Testis (tissue), 3 donors: Measurements from ENCODE around the gene NFIB. TPM values are rescaled to one million over a fixed set of nuclear protein-coding genes. Genes with fewer than 3 reads are reported as not detected.

ENCODE experiments used
- DNase-seq: peaks from one replicate; pipeline ENCODE4 v3.0.0-alpha.2; 2019
- H3K27ac ChIP-seq, 2 donors: fragments of 200-600 bp; sonication (generic); one replicate each; pipeline ENCODE4 v1.5.1; 2019
- H3K27me3 ChIP-seq: fragments of 200-600 bp; sonication (generic); one replicate; pipeline ENCODE4 v1.5.1; 2019
- H3K36me3 ChIP-seq: fragments of 200-600 bp; sonication (generic); one replicate; pipeline ENCODE4 v1.5.1; 2017; ENCODE audit warnings: low read depth; ENCODE audit errors: missing control alignments
- H3K4me1 ChIP-seq: fragments of 200-600 bp; sonication (generic); one replicate; pipeline ENCODE4 v1.5.1; 2019
- H3K4me3 ChIP-seq, 2 donors: fragments of 200-600 bp; sonication (generic); one replicate each; pipeline ENCODE4 v1.5.1; 2017 to 2019
- H3K9me3 ChIP-seq: fragments of 200-600 bp; sonication (generic); one replicate; pipeline ENCODE4 v1.5.1; 2017
- POLR2A ChIP-seq: fragments of 450-650 bp; IDR thresholded peaks from one replicate; pipeline ENCODE4 v1.6.1; 2017; ENCODE audit warnings: antibody characterized with exemption, mild to moderate bottlenecking, moderate library complexity
- WGBS, 2 donors: methylation state at CpG; one replicate each; pipeline ENCODE4 v1.1.5; 2018; 5-methylcytosine and 5-hydroxymethylcytosine counted together
- intact Hi-C: fragments of 100-400 bp; cut with DNase I; formaldehyde crosslinking; loops from one replicate; pipeline ENCODE4 v1.15.1; 2023; ENCODE audit warnings: low total_unique reads
- polyA plus RNA-seq: library from polyadenylated mRNA; stranded (reverse); fragments of 350-450 nt; fragmentation: Illumina TruSeq; extraction: RNeasy Lipid Tissue Mini Kit (QIAGEN cat#74804); gene quantifications from one replicate; pipeline ENCODE4 v1.2.3, GENCODE V29; 2014; ENCODE audit warnings: low read depth, low replicate concordance; ENCODE audit not compliant: insufficient read depth
- total RNA-seq, 2 donors: library from RNA; depleted of rRNA; stranded (reverse); fragments of >200 nt; gene quantifications; one replicate each; pipeline ENCODE4 v1.2.3, GENCODE V29; 2016
- TF ChIP-seq, protein P1 (sequence below), 3 experiments: fragments of 450-650 bp in 2 of 3; fragments of 200-600 bp in 1 of 3; sonication (generic) in 1 of 3; IDR thresholded peaks; one replicate each; pipeline ENCODE4 v1.5.1; 2016 to 2019; ENCODE audit warnings: antibody characterized with exemption in 3 of 3, mild to moderate bottlenecking in 2 of 3, moderate library complexity in 1 of 3

NFIB gene
- total and polyA plus RNA-seq, 3 donors from 2014 or later = 8.4 to 34.7 (median 23.1) TPM

DNA sequence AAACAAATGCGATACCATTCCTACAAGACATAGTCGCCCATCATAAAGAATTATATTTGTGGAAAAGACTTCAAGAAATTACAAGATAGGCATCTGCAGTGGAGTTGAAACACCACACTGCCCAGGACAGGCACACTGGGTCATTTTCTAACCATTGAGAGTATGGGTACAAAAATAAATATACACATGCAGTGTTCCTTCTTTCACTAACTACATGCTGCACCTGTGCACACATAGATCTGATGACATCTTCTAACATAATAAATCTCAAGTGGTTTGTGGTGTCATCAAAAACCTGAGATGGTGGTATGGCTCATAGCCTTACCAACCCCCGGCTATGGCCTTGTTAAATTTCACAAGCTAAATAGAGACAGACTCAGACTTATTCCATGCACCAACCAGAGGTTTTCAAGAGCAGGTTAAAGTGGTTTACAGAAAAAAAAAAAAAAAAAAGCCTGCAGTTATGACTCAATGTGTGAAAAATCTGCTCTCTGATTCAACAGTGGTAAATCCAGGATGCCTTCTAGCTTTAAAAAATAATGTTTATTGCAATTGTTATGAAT lies 12.4 kb upstream of the NFIB start:
- no peak overlapping the region for H3K27ac ChIP-seq
- intact Hi-C loops = no loop called here
- no peak for DNase-seq
- H3K9me3 ChIP-seq = no peaks in the 10 kb centered on the region
- no peak for TF ChIP-seq POLR2A
- TF ChIP-seq, protein P1, sequence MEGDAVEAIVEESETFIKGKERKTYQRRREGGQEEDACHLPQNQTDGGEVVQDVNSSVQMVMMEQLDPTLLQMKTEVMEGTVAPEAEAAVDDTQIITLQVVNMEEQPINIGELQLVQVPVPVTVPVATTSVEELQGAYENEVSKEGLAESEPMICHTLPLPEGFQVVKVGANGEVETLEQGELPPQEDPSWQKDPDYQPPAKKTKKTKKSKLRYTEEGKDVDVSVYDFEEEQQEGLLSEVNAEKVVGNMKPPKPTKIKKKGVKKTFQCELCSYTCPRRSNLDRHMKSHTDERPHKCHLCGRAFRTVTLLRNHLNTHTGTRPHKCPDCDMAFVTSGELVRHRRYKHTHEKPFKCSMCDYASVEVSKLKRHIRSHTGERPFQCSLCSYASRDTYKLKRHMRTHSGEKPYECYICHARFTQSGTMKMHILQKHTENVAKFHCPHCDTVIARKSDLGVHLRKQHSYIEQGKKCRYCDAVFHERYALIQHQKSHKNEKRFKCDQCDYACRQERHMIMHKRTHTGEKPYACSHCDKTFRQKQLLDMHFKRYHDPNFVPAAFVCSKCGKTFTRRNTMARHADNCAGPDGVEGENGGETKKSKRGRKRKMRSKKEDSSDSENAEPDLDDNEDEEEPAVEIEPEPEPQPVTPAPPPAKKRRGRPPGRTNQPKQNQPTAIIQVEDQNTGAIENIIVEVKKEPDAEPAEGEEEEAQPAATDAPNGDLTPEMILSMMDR (IDR thresholded peaks at IDR 0.05) = no peak
- H3K4me3 ChIP-seq = no peak overlapping the region
- no peaks in the 10 kb centered on the region for H3K4me1 ChIP-seq
- no peaks in the 10 kb centered on the region for H3K36me3 ChIP-seq
- 95 to 97% methylated on average over 3 of the region's 3 CpGs for WGBS, 2 donors
- H3K27me3 ChIP-seq = no peaks in the 10 kb centered on the region

DNA sequence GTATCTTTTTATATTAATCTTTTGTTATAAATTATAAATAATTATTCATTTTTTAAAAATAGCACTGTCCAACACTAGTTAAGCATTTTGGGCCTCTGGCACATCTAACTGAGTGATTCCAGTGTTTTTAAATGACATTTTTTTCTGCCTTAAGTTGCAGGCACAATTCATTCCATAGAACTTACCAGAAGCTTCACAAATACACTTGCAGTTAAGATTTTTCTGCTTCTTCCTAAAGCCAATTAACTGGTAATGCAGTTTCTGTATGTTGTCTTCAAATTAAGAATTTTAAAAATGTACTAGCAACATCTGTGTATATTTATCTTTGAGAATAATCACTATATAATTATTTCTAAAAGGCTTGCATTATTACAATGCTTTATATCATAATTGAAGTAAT lies 11.2 kb upstream of the NFIB start:
- Histone ChIP-seq H3K27me3 (no peaks in the 10 kb centered on the region), H3K4me3 (no peak overlapping the region), H3K27ac (no peak overlapping the region), H3K36me3 (no peaks in the 10 kb centered on the region), H3K9me3 (no peaks in the 10 kb centered on the region), H3K4me1 (no peaks in the 10 kb centered on the region)
- DNase-seq = no peak
- TF ChIP-seq POLR2A = no peak
- TF ChIP-seq, protein P1 (IDR thresholded peaks at IDR 0.05) = no peak
- intact Hi-C loops = no loop called here

DNA sequence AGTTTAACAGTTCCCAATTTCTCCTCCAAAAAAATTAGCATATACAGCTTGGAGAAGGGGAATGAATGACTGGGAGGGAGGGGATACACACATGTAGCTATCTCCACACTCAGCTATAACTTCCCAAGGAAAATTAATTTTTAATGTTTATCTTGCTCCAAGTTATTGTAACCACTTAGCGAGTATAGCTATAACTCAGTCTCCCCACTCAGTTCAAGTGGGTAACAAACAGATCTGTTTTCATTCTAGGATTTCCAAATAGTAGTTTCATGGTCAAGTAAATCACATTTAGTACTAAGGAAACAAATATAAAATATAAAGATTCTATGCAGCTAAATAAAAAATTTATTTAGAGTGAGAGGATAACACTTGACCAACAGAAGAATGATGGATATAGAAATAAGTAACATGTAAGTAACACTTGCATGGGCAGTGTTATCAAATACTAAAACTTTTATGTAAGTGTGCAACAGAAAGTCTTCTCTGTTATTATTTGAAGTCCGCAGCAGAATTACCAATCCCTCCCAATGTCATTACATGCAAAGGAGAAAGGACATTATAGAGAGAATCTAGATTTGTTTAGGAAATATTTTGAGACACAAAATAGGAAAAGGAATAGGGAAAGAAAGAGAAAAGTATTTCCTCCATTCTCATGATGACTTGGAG lies 10.2 kb upstream of the NFIB start:
- peaks cover 10% of the 10 kb centered on the region for H3K4me1 ChIP-seq
- 65 to 77% methylated on average over 2 of the region's 2 CpGs for WGBS, 2 donors
- intact Hi-C loops = no loop called here

DNA sequence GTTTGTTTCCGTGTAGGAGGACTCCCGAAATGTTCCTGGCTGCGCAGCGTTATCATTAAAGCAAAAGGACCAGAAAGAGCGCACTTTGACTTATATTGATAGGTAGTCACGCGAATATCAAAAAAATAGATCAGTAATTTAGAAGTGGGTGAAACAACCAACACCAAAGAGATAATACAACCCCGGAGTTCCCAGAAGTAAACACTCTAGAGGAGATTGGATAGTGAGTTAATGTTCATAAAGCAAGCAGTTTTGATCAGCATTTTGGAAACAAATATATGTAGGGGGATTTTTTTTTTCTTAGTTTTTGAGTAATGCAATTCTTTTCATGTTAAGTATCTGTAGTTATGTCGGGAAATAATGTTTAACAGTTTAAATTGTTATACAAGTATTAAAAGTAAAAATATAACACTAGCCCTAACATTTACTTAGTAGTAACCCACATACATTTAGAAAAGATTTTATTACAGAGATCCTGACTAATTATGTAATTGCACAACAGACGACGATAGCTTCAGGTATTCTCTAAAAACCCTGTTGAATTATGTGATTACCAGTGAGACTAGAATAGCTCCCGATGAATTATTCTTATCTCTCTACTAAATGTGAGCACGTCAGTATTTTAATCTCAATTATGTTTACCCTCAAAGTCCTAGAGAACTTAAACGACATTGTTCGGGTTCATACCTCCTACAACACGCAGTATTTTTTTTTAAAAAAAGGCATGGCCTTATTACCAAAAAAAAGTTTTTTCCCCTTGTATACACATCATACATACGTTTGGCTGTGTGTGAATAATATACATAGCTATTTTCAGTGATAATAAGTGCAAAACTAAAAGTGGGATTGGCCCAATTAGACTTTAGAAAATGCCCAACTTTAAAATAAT lies 9.4 kb upstream of the NFIB start:
- WGBS, 2 donors = 16 to 22% methylated on average over 17 of the region's 17 CpGs
- no peaks in the 10 kb centered on the region for H3K9me3 ChIP-seq
- peak overlapping the region; percentile 79 to 96 for H3K27ac ChIP-seq
- H3K4me3 ChIP-seq = peak overlapping the region; percentile 70 to 76
- no peak for TF ChIP-seq POLR2A
- TF ChIP-seq, protein P1 (IDR thresholded peaks at IDR 0.05) = no peak
- peaks cover 15% of the 10 kb centered on the region for H3K4me1 ChIP-seq
- intact Hi-C loops = no loop called here
- no peak for DNase-seq
- H3K36me3 ChIP-seq = no peaks in the 10 kb centered on the region
- H3K27me3 ChIP-seq = no peaks in the 10 kb centered on the region

More for the DNA sequence above, 10.2 kb upstream of the NFIB start:
- DNase-seq = no peak
- no peak for TF ChIP-seq POLR2A
- TF ChIP-seq, protein P1 (IDR thresholded peaks at IDR 0.05) = no peak
- H3K27me3 ChIP-seq = no peaks in the 10 kb centered on the region
- H3K36me3 ChIP-seq = no peaks in the 10 kb centered on the region
- no peak overlapping the region for H3K27ac ChIP-seq
- no peak overlapping the region for H3K4me3 ChIP-seq
- H3K9me3 ChIP-seq = no peaks in the 10 kb centered on the region
